GF-D8 (cell line): ENCODE results near the gene GPI.

Experiments
- DNase-seq: peaks from one replicate; lab custom pipeline; 2025; lab: John Stamatoyannopoulos, UW

GPI gene

DNA sequence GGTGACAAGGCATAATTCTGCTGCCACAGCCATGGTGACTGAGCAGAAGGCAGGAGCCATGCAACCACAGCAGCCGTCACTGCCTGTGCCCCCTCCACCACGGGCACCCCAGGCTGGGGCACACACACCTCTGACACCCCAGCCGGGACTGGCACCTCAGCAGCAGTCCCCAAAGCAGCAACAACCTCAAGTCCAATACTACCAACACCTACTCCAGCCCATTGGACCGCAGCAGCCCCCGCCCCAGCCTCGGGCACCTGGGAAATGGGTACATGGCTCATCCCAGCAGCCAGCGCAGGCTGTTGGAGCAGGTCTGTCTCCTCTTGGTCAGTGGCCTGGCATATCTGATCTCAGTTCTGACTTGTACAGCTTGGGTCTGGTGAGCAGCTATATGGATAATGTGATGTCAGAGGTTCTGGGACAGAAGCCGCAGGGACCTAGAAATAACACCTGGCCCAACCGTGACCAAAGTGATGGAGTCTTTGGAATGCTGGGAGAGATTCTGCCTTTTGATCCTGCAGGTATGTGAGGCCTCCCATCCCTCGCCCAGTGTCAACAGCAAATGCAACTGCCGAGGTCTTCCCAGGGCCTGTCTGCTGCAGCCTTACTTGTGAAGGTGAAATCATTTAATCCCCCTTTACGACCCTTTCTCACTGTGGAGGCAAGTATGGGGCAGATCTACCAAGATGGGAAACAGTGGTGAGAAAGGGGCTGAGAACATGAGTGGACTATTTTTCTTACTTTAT is 22.9 kb upstream of the GPI start:
- DNase-seq = no peak

- DNase-seq = no peak
These were observed 21.2 kb upstream of the GPI start for GRCh38 chr19:34343751-34344150.

DNA sequence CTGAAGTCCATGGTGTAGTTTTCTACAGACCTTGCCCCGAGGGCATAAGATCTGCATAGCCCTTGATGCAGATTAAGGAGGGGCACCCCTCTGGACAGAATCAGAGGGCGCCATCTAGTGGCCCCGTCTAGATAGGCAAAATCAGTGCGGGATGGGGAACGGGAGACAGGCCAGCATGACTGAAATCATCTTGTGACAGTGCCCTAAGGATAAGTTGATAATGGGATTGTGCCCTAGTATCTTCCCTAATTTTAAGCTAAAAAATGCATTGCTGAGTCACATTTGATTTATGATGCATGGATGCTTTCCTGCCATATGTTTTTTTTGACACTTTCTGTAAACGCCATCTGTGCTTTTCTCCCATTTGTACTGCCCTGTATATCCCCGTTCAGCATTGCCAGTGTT is 19.0 kb upstream of the GPI start:
- DNase-seq = no peak

- DNase-seq = no peak
These were observed 17.3 kb upstream of the GPI start for GRCh38 chr19:34347561-34348165.

GRCh38 chr19:34348899-34349487 is 16.0 kb upstream of the GPI start:
- DNase-seq = no peak

DNA sequence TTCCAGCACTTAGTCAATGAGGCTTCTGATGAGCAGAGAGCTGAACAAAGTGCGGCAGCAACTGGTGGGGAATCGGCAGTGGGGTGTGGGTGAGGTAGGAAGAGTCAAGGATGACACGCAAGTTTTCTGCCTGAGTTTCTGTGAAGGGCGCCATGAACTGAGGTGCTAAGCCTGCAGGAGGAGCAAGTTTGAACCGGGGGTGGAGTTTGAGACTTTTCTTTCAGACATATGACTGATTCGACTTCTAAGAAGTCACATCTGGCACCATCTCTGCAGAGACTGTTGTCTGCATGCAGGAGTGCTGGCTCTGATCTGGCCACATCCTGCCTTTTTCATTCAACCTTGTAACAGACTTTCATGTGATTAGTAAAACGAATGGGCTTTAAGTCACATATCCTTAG is 14.8 kb upstream of the GPI start:
- DNase-seq = no peak

GRCh38 chr19:34351382-34351826 is 13.6 kb upstream of the GPI start:
- DNase-seq = no peak

- no peak for DNase-seq
These were observed 11.4 kb upstream of the GPI start for GRCh38 chr19:34353546-34353945.

DNA sequence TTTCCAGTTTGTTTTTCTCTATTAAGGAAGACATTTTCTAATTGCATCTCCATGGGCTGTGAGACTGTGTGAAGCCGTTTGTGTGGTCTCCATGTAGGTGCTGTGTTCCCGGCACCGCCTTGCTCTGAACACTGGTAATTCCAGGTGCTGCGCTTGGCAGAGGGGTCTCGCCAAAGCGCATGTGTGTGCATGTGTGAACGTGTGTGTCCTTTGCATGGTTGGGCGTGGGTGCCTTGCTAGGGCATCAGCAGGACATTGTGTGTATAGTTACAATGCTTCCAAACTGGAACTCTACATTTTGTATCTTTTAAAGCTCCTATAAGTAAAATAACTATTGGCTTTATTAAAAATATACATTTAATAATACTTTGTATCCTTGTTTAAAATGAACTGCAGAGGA is 9.8 kb upstream of the GPI start:
- DNase-seq = no peak

DNA sequence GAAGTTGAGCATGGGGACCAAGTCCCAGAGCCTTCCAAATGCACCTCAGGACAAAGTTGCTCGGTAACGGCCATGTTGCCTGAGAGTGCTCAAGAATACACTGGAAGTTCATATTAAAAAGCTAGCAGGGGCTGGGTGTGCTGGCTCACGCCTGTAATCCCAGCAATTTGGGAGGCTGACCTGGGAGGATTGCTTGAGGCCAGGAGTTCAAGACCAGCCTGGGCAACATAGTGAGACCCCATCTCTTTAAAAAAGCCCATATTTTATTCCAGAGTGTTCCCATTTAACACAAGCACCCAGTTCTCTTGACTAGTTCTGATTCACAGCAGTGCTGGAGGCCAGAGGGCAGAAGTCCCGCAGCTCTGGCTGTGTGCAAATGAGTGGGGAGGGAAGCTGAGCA is 8.1 kb upstream of the GPI start:
- no peak for DNase-seq

DNA sequence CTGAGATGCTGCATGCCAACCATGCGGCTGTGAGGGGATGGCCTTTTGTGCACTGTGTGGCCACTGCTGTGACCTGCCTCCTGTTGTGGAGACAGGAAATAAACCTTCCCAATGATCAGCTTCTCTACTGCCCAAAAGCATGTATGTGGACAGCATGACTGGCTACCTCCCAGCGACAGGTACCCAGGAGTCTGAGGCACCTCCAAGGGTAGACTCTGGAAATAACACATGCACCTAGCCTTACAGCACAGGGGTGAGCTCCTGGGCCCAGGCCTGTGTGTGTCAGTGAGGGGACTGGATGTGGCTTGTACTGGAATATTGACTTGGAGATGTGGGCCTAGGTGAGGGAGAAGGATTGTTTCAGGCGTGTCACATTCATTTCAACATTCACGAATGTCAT is 7.6 kb upstream of the GPI start:
- DNase-seq = no peak

- DNase-seq = peak; percentile 92
These were observed 5.6 kb upstream of the GPI start for GRCh38 chr19:34359140-34359953.

GRCh38 chr19:34359954-34360315 is 5.1 kb upstream of the GPI start:
- DNase-seq = no peak

DNA sequence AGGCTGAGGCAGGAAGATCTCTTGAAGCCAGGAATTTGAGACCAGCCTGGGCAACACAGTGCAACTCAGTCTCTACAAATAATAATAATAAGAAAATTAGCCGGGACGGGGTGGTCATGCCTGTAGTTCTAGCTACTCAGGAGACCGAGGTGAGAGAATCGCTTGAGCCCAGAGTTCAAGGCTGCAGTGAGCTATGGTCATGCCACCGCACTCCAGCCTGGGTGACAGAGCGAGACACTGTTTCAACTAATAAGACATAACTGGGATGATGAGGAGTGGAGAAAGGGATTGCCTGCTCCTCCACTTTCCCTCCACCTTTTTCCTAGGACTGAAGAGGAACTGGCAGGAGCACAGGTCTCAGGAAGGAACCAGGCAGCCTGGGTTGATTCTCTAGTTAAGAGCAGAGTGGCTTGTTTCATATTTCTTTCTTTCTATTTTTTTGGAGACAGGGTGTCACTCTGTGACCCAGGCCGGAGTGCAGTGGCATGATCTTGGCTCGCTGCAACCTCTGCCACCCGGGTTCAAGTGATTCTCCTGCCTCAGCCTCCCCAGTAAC is 4.6 kb upstream of the GPI start:
- DNase-seq = no peak

- DNase-seq = no peak
These were observed 2.3 kb upstream of the GPI start for GRCh38 chr19:34362679-34363069.

GRCh38 chr19:34363094-34363493 is 1.9 kb upstream of the GPI start:
- no peak for DNase-seq

DNA sequence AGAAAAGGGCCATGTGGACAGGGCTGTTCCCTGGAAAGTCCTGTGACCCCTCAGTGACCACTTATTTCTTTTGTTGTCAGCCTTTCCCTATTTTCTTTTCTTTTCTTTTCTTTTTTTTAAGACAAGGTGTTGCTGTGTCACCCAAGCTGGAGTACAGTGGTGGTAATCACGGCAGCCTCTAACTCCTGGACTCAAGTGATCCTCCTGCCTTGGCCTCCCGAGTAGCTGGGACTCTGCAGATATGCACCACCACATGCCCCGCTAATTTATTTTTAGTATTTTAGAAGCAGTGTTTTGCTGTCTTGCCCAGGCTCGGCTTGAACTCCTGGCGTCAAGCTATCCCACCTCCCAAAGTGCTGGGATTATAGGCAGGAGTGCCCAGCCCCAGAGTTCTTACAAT is 1.1 kb upstream of the GPI start:
- DNase-seq = no peak

GRCh38 chr19:34364462-34364829 is 550 bp upstream of the GPI start:
- no peak for DNase-seq

DNA sequence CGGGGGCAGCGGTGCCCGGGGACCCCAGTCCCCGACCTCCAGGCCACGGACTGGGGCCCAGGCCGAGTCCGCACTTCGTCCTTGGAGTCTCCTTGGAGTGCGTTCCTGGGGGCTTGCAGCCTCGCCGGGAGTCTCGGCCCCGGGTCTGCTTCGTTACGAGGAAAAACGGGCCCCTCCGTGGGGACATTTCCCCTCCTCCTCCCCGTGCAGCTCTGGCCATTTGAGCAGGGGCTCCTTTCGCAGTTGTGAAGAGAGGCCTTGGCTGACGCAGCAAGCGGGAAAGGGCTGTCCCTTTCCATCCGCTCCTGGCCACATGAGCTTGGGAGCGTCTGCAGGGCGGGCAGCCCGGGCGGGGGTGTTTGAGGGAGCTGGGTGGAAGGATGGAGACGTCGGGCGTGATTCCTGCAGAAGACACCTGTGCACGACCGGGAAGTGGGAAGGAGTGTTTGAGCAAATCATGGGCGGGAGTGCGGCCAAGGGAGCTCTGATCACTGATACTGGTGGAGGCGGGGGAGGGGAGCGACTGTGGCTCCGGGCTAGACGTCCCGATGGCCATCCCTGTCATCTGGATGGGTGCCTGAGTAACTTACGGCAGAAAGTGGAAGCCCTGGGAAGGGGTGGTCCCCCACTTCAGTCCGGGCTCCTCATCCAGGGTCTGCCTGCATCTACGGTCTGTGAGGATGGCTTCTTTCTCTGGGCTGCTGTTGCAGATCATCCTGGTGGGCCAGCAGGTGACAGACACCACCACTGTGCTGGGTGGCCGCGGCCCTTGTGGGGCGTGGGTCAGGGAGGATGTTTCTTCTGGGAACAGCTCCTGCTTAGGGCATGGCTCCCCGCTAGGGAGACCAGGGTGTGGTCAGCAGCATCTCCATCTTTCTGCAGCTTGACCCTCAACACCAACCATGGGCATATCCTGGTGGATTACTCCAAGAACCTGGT is 736 bp downstream of the GPI start:
- no peak for DNase-seq

DNA sequence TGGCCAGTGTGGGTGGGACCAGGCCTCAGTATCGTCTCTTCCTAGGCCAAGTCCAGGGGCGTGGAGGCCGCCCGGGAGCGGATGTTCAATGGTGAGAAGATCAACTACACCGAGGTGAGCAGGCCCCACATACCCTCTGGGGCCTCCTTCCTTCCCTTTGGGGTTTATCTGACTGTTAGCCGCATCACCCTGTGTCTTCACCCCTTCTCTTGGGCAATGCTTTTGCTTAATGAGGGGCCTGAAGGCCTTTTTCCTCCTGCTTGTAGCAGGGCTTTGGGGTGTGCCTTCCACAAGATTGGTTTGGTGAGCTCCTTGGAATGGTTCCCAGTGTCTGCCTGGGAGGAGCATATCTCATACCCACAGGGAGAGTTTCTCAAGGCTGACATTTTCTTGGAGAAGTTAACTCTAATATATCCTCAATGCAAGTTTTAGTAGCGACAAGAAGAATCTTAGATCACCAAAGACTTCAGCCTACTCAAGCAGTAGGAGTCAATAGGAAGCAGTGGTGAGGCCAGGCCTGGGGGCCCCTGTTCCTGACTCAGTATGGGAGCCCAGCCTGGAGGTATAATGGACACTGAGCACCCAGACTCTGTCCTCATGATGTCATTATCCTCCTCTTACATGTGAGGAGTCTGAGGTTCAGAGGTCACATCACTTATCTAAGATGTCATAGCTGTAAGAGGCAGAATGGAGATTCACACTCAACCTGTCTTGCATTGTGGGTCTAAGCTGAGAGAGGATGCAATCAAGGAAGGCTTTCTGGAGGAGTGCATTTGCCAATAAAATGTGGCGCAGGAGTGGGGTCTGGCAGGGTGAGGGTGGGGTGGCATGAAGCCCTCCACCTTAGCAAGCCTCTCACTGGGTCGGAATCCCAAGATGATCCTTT is 2.0 kb downstream of the GPI start:
- DNase-seq = peak; percentile 83

GRCh38 chr19:34367624-34367957 is 2.6 kb downstream of the GPI start:
- no peak for DNase-seq
